K562 treated with DMSO at 1 percent for 24 hours (cell line): ENCODE data around the gene DCLRE1C. TPM values are rescaled to one million over a fixed set of nuclear protein-coding genes. Genes with fewer than 3 reads are reported as not detected.

Source experiments
- total RNA-seq: library from RNA; unstranded; fragments of 300-600 nt; gene quantifications from 2 replicates; pipeline ENCODE4 v1.2.3, GENCODE V29; 2022; ENCODE audit warnings: low read depth; ENCODE audit not compliant: insufficient read depth

DCLRE1C gene
- 8.1 and 10.0 TPM in 2 replicates for total RNA-seq

DNA sequence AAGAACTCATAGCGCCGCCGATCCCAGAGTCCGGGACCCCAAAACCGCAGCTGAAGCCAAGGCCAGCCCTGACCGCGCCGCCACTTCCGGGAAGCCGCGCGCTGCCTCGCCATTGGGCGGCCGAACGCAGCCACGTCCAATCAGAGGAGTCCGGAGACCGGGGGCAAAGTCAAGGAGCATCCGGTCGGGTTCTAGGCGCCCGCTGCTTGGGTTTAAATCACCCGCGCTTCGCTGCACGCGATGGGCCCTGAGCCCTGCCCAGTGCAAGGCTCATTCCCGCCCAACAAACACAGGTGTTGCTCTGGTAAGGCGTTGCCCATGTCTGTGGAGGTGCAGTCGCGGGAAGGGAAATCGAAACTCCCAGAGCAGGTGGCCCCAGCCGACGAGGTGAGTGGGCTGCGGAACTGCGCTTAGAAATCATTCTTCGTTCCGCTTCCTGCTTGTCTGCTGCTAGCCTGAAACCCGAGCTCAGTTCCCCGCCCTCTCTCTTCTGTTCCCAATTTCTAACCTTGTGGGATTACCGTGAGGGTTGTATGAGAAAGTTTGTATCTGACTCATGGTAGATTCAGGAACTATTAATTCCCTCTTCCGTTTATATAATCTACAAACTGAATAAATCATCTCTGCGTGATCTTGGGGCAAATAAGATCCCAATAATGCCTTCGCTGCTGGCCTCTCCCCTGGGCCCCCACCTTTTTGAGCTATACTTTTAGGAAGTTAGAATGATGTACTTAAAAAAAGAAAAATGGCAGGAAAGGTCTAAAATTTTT is at the start of gene DCLRE1C:
TSS of gene DCLRE1C (minus strand) at position 96 of the 770 bp plus-strand sequence. CDS start at position 10, 86 bp downstream.

DNA sequence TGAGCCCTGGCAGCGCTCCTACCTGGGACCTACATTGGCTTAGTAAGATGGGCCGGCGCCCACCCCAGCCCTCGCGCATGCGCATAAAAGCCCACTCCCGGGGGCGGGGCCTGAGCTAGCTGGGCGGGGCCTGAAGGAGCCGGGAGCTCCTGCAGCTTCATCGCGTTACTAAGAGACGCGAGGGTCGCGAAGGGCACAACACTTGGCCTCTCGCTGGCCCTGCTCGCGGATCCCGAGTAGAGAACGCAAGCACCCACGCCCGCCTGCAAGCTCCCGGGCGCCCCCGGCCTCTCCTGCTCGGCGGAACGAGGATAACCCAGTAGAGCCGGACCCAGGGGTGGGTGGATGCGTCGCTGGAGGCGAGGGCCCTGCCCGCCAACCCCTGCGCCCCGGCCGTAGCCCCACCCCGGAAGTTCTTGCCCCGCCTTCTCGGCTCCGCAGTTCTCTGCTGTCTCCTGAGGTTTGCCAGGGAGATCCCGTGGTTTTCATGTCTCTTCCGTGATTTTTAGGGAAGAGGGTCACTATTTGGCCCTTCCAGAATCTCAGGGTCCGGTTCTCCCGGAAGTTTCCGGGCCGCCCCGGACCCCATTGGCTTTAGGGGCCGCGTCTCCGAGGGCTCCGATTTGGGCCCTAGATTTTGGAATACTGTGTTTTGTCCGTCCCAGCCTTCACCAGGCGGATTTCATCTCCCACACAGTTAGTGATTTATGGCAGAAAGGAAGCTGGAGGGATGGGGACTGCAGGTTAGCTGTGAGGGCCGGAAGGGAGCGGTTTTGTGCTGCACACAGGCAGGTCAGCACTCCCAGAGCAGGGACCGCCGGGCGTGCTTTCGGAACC is 5.5 kb upstream of the DCLRE1C start, which contains the start of gene MEIG1:
TSS of gene MEIG1 (plus strand) at position 168 of the 837 bp plus-strand sequence. CDS start 7,081 bp downstream, outside the sequence.

DNA sequence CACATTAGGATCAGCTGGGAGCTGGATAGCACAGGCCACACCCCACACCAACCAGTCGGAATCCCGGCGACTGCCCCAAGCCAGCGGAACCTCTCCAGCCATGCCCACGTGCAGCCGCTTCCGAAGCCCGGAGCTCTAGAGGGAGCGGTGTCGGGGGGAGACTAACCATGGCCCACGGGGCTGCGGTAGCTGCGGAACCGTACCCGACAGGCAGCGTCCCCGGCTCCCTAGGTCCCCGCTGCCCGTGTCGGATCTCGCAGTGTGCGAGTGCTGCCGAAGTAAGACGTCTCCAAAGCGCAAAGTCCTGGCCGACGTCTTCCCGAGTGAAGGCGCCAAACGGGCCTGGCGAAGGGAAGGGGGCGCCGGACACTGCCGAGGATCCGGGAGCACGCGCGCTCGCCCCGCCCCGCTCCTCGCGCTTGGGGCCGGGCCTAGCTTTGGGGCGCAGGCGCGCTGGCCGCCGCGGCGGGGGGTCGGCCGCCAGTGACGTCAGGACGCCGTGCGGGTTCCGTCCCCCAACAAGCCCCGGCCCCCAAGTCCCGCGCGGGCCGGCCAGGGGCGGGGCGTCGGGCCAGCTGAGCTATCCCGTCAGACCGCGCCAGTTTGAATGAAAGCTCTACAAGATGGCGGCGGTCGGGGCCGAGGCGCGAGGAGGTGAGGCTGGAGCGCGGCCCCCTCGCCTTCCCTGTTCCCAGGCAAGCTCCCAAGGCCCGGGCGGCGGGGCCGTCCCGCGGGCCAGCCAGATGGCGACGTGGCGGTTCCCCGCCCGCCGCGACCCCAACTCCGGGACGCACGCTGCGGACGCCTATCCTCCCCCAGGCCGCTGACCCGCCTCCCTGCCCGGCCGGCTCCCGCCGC is 75.4 kb downstream of the DCLRE1C start, which contains the start of gene SUV39H2:
TSS of gene SUV39H2 (plus strand) at position 601 of the 858 bp plus-strand sequence. CDS start at position 624, 23 bp downstream.

Other genes with a start within 250 kb of the DCLRE1C start
- gene FAM107B, start 179.2 kb downstream of the DCLRE1C start, total RNA-seq = 4.9 and 7.4 TPM in 2 replicates
- 3.7 and 3.8 TPM in 2 replicates for gene CDNF, start 116.1 kb downstream of the DCLRE1C start, total RNA-seq
- 16.2 and 20.1 TPM in 2 replicates for gene HSPA14, start 115.8 kb downstream of the DCLRE1C start, total RNA-seq
- 14.7 and 15.7 TPM in 2 replicates for gene MSANTD7, start 115.8 kb downstream of the DCLRE1C start, total RNA-seq
- gene SUV39H2, start 75.2 kb downstream of the DCLRE1C start, total RNA-seq = 8.5 and 11.9 TPM in 2 replicates
- gene MEIG1, start 5.3 kb upstream of the DCLRE1C start, total RNA-seq = 1.8 TPM in 1 of 2 replicates, not detected in the other
- gene OLAH, start 89.8 kb upstream of the DCLRE1C start, total RNA-seq = 0.25 TPM in 1 of 2 replicates, not detected in the other
- 1.1 and 2.0 TPM in 2 replicates for gene ACBD7, start 134.7 kb upstream of the DCLRE1C start, total RNA-seq
- 20.3 and 27.8 TPM in 2 replicates for gene RPP38, start 143.3 kb upstream of the DCLRE1C start, total RNA-seq
- gene NMT2, start 214.6 kb upstream of the DCLRE1C start, total RNA-seq = 15.6 and 16.5 TPM in 2 replicates